Urinary bladder (tissue), 4 donors: ENCODE measurements around the gene NIT1. TPM values are rescaled to one million over a fixed set of nuclear protein-coding genes. Genes with fewer than 3 reads are reported as not detected.

Experiments
- DNase-seq: peaks from one replicate; pipeline ENCODE4 v3.0.0-alpha.2; 2015; ENCODE audit errors: extremely low spot score
- H3K27ac ChIP-seq: one replicate; pipeline ENCODE4 v1.5.1; 2013; ENCODE audit warnings: low read depth, mild to moderate bottlenecking, moderate library complexity
- H3K36me3 ChIP-seq: one replicate; pipeline ENCODE4 v1.6.1; 2013; ENCODE audit warnings: mild to moderate bottlenecking, moderate library complexity; ENCODE audit not compliant: insufficient read depth
- H3K4me1 ChIP-seq: one replicate; pipeline ENCODE4 v1.6.1; 2013; ENCODE audit warnings: mild to moderate bottlenecking, moderate library complexity; ENCODE audit not compliant: insufficient read depth
- H3K4me3 ChIP-seq: one replicate; pipeline ENCODE4 v1.5.1; 2013; ENCODE audit warnings: low read depth, low read length
- WGBS: extraction: QIAGEN DNeasy Blood & Tissue Kit; methylation state at CpG from one replicate; pipeline ENCODE4 v1.1.7; 2013; 5-methylcytosine and 5-hydroxymethylcytosine counted together
- polyA plus RNA-seq: library from polyadenylated mRNA; stranded (reverse); fragments of 200-250 nt; gene quantifications from one replicate; pipeline ENCODE4 v1.2.3, GENCODE V29; 2013
- total RNA-seq: library from RNA; depleted of rRNA; stranded (reverse); fragments of >200 nt; gene quantifications from one replicate; pipeline ENCODE4 v1.2.3, GENCODE V29; 2014
- donor health status: healthy with polysubstance abuse.
- donor health status: healthy.

The NIT1 gene
- total and polyA plus RNA-seq, 2 donors: 18.9 to 49.5 TPM

- DNase-seq: no peak
- Histone ChIP-seq H3K27ac (no peak overlapping the region), H3K4me3 (no peak overlapping the region), H3K36me3 (no peaks in the 10 kb centered on the region), H3K4me1 (no peaks in the 10 kb centered on the region)
- 57% methylated on average over 41 of the region's 41 CpGs for WGBS
Measured at GRCh38 chr1:161079436-161080110, 38.3 kb upstream of the NIT1 start.

GRCh38 chr1:161080441-161081405 lies 37.2 kb upstream of the NIT1 start:
- no peak for DNase-seq
- WGBS: 79% methylated on average over 5 of the region's 5 CpGs
- Histone ChIP-seq H3K4me1 (no peaks in the 10 kb centered on the region), H3K36me3 (no peaks in the 10 kb centered on the region), H3K27ac (no peak overlapping the region), H3K4me3 (no peak overlapping the region)

- WGBS: 77% methylated on average over 5 of the region's 5 CpGs
- H3K36me3 ChIP-seq: no peaks in the 10 kb centered on the region
- DNase-seq: no peak
- H3K27ac ChIP-seq: no peak overlapping the region
- H3K4me1 ChIP-seq: no peaks in the 10 kb centered on the region
- no peak overlapping the region for H3K4me3 ChIP-seq
Measured at GRCh38 chr1:161081519-161081918, 36.4 kb upstream of the NIT1 start.

- Histone ChIP-seq H3K27ac (no peak overlapping the region), H3K4me3 (no peak overlapping the region), H3K4me1 (no peaks in the 10 kb centered on the region), H3K36me3 (no peaks in the 10 kb centered on the region)
- no peak for DNase-seq
- 72% methylated on average over 2 of the region's 2 CpGs for WGBS
Measured at GRCh38 chr1:161082483-161082882, 35.4 kb upstream of the NIT1 start.

- Histone ChIP-seq H3K27ac (peak overlapping the region; percentile 58), H3K4me1 (no peaks in the 10 kb centered on the region), H3K36me3 (no peaks in the 10 kb centered on the region), H3K4me3 (no peak overlapping the region)
- no peak for DNase-seq
- WGBS: 52% methylated on average over 8 of the region's 8 CpGs
Measured at GRCh38 chr1:161082996-161083747, 34.7 kb upstream of the NIT1 start.

- Histone ChIP-seq H3K4me3 (no peak overlapping the region), H3K4me1 (no peaks in the 10 kb centered on the region), H3K36me3 (no peaks in the 10 kb centered on the region), H3K27ac (peak overlapping the region; percentile 49)
- WGBS: 53% methylated on average over 10 of the region's 10 CpGs
- DNase-seq: no peak
Measured at GRCh38 chr1:161083748-161084596, 33.9 kb upstream of the NIT1 start.

GRCh38 chr1:161084597-161084988 lies 33.3 kb upstream of the NIT1 start:
- no peaks in the 10 kb centered on the region for H3K4me1 ChIP-seq
- no peak for DNase-seq
- no peak overlapping the region for H3K4me3 ChIP-seq
- no peaks in the 10 kb centered on the region for H3K36me3 ChIP-seq
- H3K27ac ChIP-seq: no peak overlapping the region
- 95% methylated on average over 1 of the region's 1 CpG for WGBS

- Histone ChIP-seq H3K4me1 (no peaks in the 10 kb centered on the region), H3K4me3 (no peak overlapping the region), H3K27ac (no peak overlapping the region), H3K36me3 (no peaks in the 10 kb centered on the region)
- 28% methylated on average over 2 of the region's 2 CpGs for WGBS
- DNase-seq: no peak
Measured at GRCh38 chr1:161085165-161085564, 32.7 kb upstream of the NIT1 start.

GRCh38 chr1:161086457-161086856 lies 31.4 kb upstream of the NIT1 start:
- Histone ChIP-seq H3K27ac (peak overlapping the region; percentile 13), H3K4me1 (no peaks in the 10 kb centered on the region), H3K36me3 (no peaks in the 10 kb centered on the region), H3K4me3 (no peak overlapping the region)
- DNase-seq: no peak
- 65% methylated on average over 4 of the region's 4 CpGs for WGBS

- Histone ChIP-seq H3K27ac (peak overlapping the region; percentile 75), H3K36me3 (no peaks in the 10 kb centered on the region), H3K4me3 (peak overlapping the region; percentile 21), H3K4me1 (no peaks in the 10 kb centered on the region)
- DNase-seq: no peak
- WGBS: 78% methylated on average over 3 of the region's 3 CpGs
Measured at GRCh38 chr1:161088587-161089110, 29.3 kb upstream of the NIT1 start.

GRCh38 chr1:161089251-161089924 lies 28.5 kb upstream of the NIT1 start, which contains the start of gene NECTIN4:
NECTIN4 (minus strand) TSS chr1:161089558; CDS start chr1:161089296, 262 bp downstream.
- Histone ChIP-seq H3K4me3 (peak within 1 kb of the TSS; percentile 21), H3K36me3 (no peaks in the 10 kb centered on the region), H3K4me1 (no peaks in the 10 kb centered on the region), H3K27ac (peak within 1 kb of the TSS; percentile 75)
- 60% methylated on average over 22 of the region's 22 CpGs for WGBS
- no peak for DNase-seq

GRCh38 chr1:161089938-161090337 lies 28.0 kb upstream of the NIT1 start:
- H3K4me3 ChIP-seq: no peak overlapping the region
- 93% methylated on average over 5 of the region's 5 CpGs for WGBS

More at GRCh38 chr1:161089938-161090337, 28.0 kb upstream of the NIT1 start:
- Histone ChIP-seq H3K36me3 (no peaks in the 10 kb centered on the region), H3K4me1 (no peaks in the 10 kb centered on the region), H3K27ac (no peak overlapping the region)
- no peak for DNase-seq
